ENCODE data around the gene TBC1D20.
"Not testable (repeated sequence)": the region's sequence is repeated elsewhere in the genome, so short reads cannot be mapped to it uniquely, and the experiment has no call there.

Gene TBC1D20

GRCh38 chr20:461254-462198 is 807 bp downstream of the TBC1D20 start:
- peaks cover 10% of the 10 kb centered on the region for H3K36me3 Mint-ChIP-seq (ENCODE audit: low read depth)
- peak; percentile 45 for DNase-seq (ENCODE audit: low spot score)
- peaks cover 3% of the 10 kb centered on the region for H3K27me3 Mint-ChIP-seq (ENCODE audit: low read depth)
- peaks cover 36% of the 10 kb centered on the region for H3K4me1 Mint-ChIP-seq (ENCODE audit: low read depth)
- peak overlapping the region; percentile 91 for H3K4me3 Mint-ChIP-seq
- no peaks in the 10 kb centered on the region for H3K9me3 Mint-ChIP-seq
- peak overlapping the region; percentile 94 for H3K27ac Mint-ChIP-seq

- peaks cover 10% of the 10 kb centered on the region for H3K36me3 Mint-ChIP-seq (ENCODE audit: low read depth)
- H3K9me3 Mint-ChIP-seq = no peaks in the 10 kb centered on the region
- peaks cover 3% of the 10 kb centered on the region for H3K27me3 Mint-ChIP-seq (ENCODE audit: low read depth)
- DNase-seq (ENCODE audit: low spot score) = no peak
- H3K27ac Mint-ChIP-seq = peak overlapping the region; percentile 45
- H3K4me3 Mint-ChIP-seq = peak overlapping the region; percentile 91
- H3K4me1 Mint-ChIP-seq (ENCODE audit: low read depth) = peaks cover 36% of the 10 kb centered on the region
Observed at GRCh38 chr20:460707-461106, 1.6 kb downstream of the TBC1D20 start.

DNA sequence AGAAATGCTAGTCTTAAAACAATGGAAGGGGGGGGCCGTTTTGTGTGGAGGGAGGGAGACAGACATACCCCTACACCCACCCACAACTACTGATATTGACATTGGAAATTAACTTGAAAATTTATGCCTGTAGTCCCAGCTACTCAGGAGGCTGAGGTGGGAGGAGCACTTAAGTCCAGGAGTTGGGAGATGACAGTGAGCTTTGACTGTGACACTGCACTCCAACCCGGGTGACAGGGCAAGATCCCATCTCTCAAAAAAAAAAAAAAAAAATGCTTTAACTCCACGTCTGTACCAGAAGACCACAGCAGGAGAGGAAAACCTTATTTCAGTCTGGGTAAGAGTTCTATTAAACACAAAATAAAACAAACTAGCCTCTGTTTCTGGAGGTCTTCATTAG is 2.2 kb downstream of the TBC1D20 start:
- peaks cover 36% of the 10 kb centered on the region for H3K4me1 Mint-ChIP-seq (ENCODE audit: low read depth)
- H3K27ac Mint-ChIP-seq = no peak overlapping the region
- peaks cover 3% of the 10 kb centered on the region for H3K27me3 Mint-ChIP-seq (ENCODE audit: low read depth)
- DNase-seq (ENCODE audit: low spot score) = no peak
- H3K9me3 Mint-ChIP-seq = no peaks in the 10 kb centered on the region
- peak overlapping the region; percentile 91 for H3K4me3 Mint-ChIP-seq
- H3K36me3 Mint-ChIP-seq (ENCODE audit: low read depth) = peaks cover 10% of the 10 kb centered on the region

- no peak for DNase-seq (ENCODE audit: low spot score)
- Mint-ChIP-seq H3K27me3 (ENCODE audit: low read depth) (no peaks in the 10 kb centered on the region), H3K4me3 (no peak overlapping the region), H3K4me1 (ENCODE audit: low read depth) (peaks cover 35% of the 10 kb centered on the region), H3K9me3 (no peaks in the 10 kb centered on the region), H3K36me3 (ENCODE audit: low read depth) (peaks cover 10% of the 10 kb centered on the region), H3K27ac (no peak overlapping the region)
Observed at GRCh38 chr20:458776-459175, 3.6 kb downstream of the TBC1D20 start.

DNA sequence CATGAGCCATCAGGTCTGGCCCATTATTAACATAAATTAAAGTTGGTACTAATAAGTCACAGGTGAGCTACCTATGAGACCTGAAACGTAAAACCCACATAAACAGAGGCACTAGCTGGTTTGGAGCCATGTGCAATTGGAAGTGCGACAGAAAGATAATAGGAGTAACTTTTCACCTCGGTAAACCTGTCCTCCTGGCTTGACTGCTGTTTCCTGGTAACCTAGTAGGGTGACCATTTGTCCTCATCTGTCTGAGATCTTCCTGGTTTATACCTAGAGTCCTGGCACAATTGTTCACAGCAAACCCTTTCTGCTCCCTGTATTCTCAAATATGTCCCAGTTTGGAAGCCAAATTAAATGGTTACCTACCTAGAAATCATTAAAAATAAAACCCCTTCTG is 7.4 kb downstream of the TBC1D20 start:
- peaks cover 18% of the 10 kb centered on the region for H3K4me1 Mint-ChIP-seq (ENCODE audit: low read depth)
- no peak overlapping the region for H3K27ac Mint-ChIP-seq
- H3K4me3 Mint-ChIP-seq = no peak overlapping the region
- DNase-seq (ENCODE audit: low spot score) = no peak
- no peaks in the 10 kb centered on the region for H3K9me3 Mint-ChIP-seq
- H3K27me3 Mint-ChIP-seq (ENCODE audit: low read depth) = no peaks in the 10 kb centered on the region
- peaks cover 4% of the 10 kb centered on the region for H3K36me3 Mint-ChIP-seq (ENCODE audit: low read depth)

GRCh38 chr20:452021-452420 is 10.3 kb downstream of the TBC1D20 start:
- H3K4me3 Mint-ChIP-seq; H3K9me3 Mint-ChIP-seq; H3K27me3 Mint-ChIP-seq (ENCODE audit: low read depth); DNase-seq (ENCODE audit: low spot score); H3K27ac Mint-ChIP-seq: not testable (repeated sequence)
- peaks cover 10% of the 10 kb centered on the region for H3K36me3 Mint-ChIP-seq (ENCODE audit: low read depth)
- H3K4me1 Mint-ChIP-seq (ENCODE audit: low read depth) = peaks cover 13% of the 10 kb centered on the region

- Mint-ChIP-seq H3K27ac (no peak overlapping the region), H3K9me3 (no peaks in the 10 kb centered on the region), H3K4me3 (no peak overlapping the region), H3K27me3 (ENCODE audit: low read depth) (no peaks in the 10 kb centered on the region), H3K36me3 (ENCODE audit: low read depth) (peaks cover 50% of the 10 kb centered on the region), H3K4me1 (ENCODE audit: low read depth) (peaks cover 12% of the 10 kb centered on the region)
- DNase-seq (ENCODE audit: low spot score) = no peak
Observed at GRCh38 chr20:445514-446336, 16.6 kb downstream of the TBC1D20 start.

DNA sequence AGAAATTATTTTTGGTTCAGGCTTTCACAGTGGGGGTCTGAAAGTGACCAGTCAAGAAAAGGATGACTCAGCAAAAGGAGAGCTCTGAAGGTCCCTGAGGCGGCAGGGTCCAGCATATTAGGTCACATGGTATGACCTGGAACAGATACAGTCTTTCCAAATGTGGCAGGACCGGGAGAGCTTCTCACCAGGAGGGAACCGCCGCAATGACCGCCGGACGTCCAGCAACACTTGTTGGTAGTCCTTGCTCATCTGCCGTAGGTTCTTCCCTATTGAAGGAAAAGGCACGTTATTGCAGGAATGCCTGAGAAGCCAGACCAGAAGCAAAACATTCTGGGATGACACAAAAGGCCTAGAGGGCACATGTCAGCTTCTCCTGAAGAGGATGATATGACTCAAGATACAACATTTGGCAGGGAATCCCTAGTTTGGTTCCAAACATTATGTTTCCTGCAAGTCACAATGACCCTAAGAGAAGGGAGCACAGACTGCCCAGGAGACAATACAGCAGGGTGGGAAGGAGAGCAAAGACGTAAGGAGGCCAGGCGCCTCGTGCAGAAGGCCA is 17.4 kb downstream of the TBC1D20 start:
- no peaks in the 10 kb centered on the region for H3K27me3 Mint-ChIP-seq (ENCODE audit: low read depth)
- H3K4me3 Mint-ChIP-seq = no peak overlapping the region
- no peak for DNase-seq (ENCODE audit: low spot score)
- H3K27ac Mint-ChIP-seq = no peak overlapping the region
- peaks cover 13% of the 10 kb centered on the region for H3K4me1 Mint-ChIP-seq (ENCODE audit: low read depth)
- no peaks in the 10 kb centered on the region for H3K9me3 Mint-ChIP-seq
- peaks cover 56% of the 10 kb centered on the region for H3K36me3 Mint-ChIP-seq (ENCODE audit: low read depth)

DNA sequence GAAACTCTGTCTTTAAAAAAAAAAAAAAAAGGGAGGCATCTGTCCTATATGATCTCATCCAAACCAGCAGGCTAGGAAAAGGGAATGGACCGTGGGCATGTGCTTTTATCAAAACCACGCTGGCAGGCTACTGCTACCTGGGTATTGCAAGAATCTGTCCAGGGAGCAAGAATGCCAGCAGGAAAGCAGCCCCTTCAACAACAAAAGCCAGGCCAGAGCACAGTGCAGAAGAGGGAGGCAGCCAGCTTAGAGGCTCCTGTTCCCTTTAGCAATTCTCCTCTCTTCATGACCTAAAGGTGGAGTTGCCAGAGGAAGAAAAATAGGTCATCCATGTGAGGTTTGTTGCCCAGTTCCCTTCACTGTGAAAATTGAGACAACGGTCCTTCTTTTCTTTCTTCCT is 18.2 kb downstream of the TBC1D20 start:
- Mint-ChIP-seq H3K27ac (no peak overlapping the region), H3K4me3 (no peak overlapping the region), H3K9me3 (no peaks in the 10 kb centered on the region), H3K27me3 (ENCODE audit: low read depth) (no peaks in the 10 kb centered on the region), H3K36me3 (ENCODE audit: low read depth) (peaks cover 59% of the 10 kb centered on the region), H3K4me1 (ENCODE audit: low read depth) (peaks cover 17% of the 10 kb centered on the region)
- DNase-seq (ENCODE audit: low spot score) = no peak

DNA sequence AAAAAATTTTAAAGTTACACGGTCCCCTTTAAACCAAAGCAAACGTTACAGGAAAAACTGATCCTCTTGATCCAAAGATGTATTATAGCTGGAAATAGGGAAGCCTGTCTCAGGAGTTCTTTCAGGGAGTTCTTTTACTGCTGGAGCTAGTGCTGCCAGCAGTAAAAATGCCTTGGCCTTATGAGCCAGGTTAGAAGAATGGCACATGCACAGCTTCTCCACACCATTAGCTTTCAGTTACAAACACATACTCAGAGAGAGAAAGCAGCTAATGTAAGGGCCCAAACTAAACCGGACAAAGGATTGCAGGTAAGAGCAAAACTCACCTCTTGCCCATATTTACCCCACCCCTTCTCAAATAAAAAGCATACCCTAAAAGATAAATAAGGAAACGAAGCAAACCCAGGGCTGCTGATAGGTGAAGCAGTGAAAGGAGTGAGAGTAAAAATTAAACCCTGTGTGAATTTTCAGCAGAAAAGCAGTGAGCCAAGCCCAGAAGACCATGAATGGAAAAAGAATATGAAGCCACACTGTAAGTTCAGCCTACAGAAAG is 19.0 kb downstream of the TBC1D20 start:
- peaks cover 25% of the 10 kb centered on the region for H3K4me1 Mint-ChIP-seq (ENCODE audit: low read depth)
- no peaks in the 10 kb centered on the region for H3K27me3 Mint-ChIP-seq (ENCODE audit: low read depth)
- no peaks in the 10 kb centered on the region for H3K9me3 Mint-ChIP-seq
- no peak overlapping the region for H3K4me3 Mint-ChIP-seq
- H3K36me3 Mint-ChIP-seq (ENCODE audit: low read depth) = peaks cover 65% of the 10 kb centered on the region
- H3K27ac Mint-ChIP-seq = no peak overlapping the region
- DNase-seq (ENCODE audit: low spot score) = no peak

DNA sequence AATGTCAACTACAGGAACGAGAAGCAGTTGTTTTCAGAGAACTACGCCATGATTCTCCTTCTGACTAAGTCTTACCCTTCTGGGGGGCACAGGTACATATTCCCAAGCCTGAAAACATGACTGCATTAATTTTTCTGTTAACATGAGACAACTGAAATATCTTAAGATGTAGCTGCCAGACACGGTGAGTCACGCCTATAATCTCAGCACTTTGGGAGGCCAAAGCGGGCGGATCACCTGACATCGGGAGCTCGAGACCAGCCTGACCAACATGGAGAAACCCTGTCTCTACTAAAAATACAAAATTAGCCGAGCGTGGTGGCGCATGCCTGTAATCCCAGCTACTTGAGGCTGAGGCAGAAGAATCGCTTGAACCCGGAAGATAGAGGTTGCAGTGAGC is 21.7 kb downstream of the TBC1D20 start:
- no peak for DNase-seq (ENCODE audit: low spot score)
- Mint-ChIP-seq H3K36me3 (ENCODE audit: low read depth) (peaks cover 77% of the 10 kb centered on the region), H3K4me1 (ENCODE audit: low read depth) (peaks cover 39% of the 10 kb centered on the region), H3K4me3 (no peak overlapping the region), H3K27me3 (ENCODE audit: low read depth) (no peaks in the 10 kb centered on the region), H3K27ac (no peak overlapping the region), H3K9me3 (no peaks in the 10 kb centered on the region)

- no peak for DNase-seq (ENCODE audit: low spot score)
- peak overlapping the region; percentile 81 for H3K4me3 Mint-ChIP-seq
- no peaks in the 10 kb centered on the region for H3K27me3 Mint-ChIP-seq (ENCODE audit: low read depth)
- peaks cover 80% of the 10 kb centered on the region for H3K36me3 Mint-ChIP-seq (ENCODE audit: low read depth)
- H3K27ac Mint-ChIP-seq = no peak overlapping the region
- H3K9me3 Mint-ChIP-seq = no peaks in the 10 kb centered on the region
- peaks cover 41% of the 10 kb centered on the region for H3K4me1 Mint-ChIP-seq (ENCODE audit: low read depth)
Observed at GRCh38 chr20:440148-440547, 22.2 kb downstream of the TBC1D20 start.

DNA sequence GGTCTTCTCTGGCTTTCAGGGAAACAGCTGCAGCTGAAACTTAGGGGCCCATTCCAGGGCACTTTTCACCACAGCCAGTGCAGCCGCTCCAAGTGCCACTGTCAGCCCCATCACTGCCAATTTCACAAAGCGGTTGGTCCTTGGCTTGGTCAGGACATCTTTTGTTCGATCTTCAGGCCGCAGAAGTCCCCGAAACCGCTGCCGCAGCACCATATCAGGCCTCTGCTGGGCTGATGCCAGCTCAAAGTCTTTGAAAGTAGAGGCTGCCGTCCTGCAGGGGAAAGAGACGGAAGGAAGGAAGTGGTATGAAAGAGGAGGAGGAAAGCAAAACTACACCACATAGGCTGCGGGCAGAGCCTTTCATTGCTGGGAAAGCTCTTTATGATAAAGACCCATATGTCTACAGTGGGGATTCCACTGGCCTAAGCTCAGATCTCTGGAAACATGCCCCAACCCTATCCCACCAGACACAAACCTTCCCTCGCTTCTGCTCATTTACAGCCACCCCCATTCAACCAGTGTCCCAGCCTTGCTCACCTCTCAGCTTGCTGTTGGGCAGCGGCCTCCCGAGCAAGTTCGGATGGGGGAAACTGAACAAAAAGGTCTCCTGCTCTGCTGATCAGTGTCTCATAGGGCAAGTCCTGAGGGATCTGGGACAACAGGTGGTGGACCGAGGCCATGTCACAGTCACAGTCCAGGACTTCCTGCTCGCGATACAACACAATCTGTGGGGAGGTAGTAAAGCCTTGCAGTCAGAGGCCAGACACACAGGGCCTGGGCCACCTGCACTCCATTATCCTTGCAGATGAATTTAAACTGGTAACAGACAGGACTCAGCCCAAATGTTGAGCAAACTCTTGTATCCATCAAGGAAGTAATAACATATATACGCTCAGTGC is 23.5 kb downstream of the TBC1D20 start:
- Mint-ChIP-seq H3K4me1 (ENCODE audit: low read depth) (peaks cover 49% of the 10 kb centered on the region), H3K36me3 (ENCODE audit: low read depth) (peaks cover 78% of the 10 kb centered on the region)
- DNase-seq (ENCODE audit: low spot score) = peak; percentile 68

More for the DNA sequence above, 23.5 kb downstream of the TBC1D20 start:
- no peaks in the 10 kb centered on the region for H3K27me3 Mint-ChIP-seq (ENCODE audit: low read depth)
- peak overlapping the region; percentile 82 for H3K27ac Mint-ChIP-seq
- no peaks in the 10 kb centered on the region for H3K9me3 Mint-ChIP-seq
- H3K4me3 Mint-ChIP-seq = peak overlapping the region; percentile 81

Data from T-helper 2 cell treated with Interferon-gamma antibody and Interleukin-4, amounts not matched to agents 5 μg/mL and 100 μg/mL, for 36 hours (primary cell).